ENCODE results near the gene FAM228A. TPM values are rescaled to one million over a fixed set of nuclear protein-coding genes. Genes with fewer than 3 reads are reported as not detected.

FAM228A gene
- total RNA-seq, 2 experiments from 2014 or later, result 0.25 to 0.46 TPM

GRCh38 chr2:24199968-24200590 lies 25.2 kb downstream of the FAM228A start:
- Histone ChIP-seq H2AFZ (ENCODE audit: low read length) (no peak overlapping the region), H3K9me2 (ENCODE audit: insufficient read depth, low read length) (no peaks in the 10 kb centered on the region), H3K9me3 (ENCODE audit: low read length) (no peaks in the 10 kb centered on the region), H3K79me2 (ENCODE audit: insufficient read depth, low read depth, low read length) (no peaks in the 10 kb centered on the region), H3K4me3 (ENCODE audit: low read depth, low read length, poor library complexity, severe bottlenecking) (no peak overlapping the region), H4K20me1 (ENCODE audit: insufficient read depth, low read length) (no peaks in the 10 kb centered on the region), H3K4me2 (ENCODE audit: low read length) (0 out of 2 replicates have a peak overlapping the region, but pooled peaks have one; percentile 35), H3K36me3 (ENCODE audit: insufficient read depth, low read length) (peaks cover 14% of the 10 kb centered on the region), H3K4me1 (ENCODE audit: insufficient read depth, low read length, poor library complexity, severe bottlenecking) (peaks cover 12% of the 10 kb centered on the region), H3K27ac (ENCODE audit: low read depth, low read length, poor library complexity, severe bottlenecking) (no peak overlapping the region)
- POLR2A ChIA-PET, result no interaction called here
- CTCF ChIA-PET (ENCODE audit: unreplicated experiment), result no interaction called here
- no TSS peak for BruUV-seq (replicated peaks)
- no peak for TF ChIP-seq CTCF (conservative IDR thresholded peaks at IDR 0.05; ENCODE audit: low read length)
- TF ChIP-seq EZH2phosphoT487 (IDR thresholded peaks at IDR 0.05; ENCODE audit: borderline replicate concordance, low read depth, low read length), result no peak
- no peak for DNase-seq (ENCODE audit: low spot score)
- intact Hi-C loops (cut with micrococcal nuclease; ENCODE audit: unreplicated experiment), result no loop called here

DNA sequence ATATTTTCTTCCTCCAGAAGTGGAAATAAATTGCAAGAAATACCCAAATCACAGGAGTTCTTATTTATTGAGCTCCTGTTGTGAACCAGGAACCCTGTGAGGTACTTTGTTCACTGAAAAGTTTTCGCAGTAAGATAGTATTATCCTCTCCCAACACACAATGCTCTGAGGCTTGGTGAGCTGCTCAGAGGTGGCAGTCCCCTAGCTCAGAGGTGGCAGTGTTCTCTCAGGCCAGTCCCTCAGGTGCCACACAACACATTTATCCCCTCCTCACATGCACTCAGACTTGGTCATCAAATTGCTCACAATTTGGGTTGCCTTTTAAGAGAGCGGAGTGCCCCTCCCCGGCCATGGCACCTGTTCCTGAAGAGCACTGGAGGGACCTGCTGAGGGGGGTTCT lies 25.9 kb downstream of the FAM228A start:
- Histone ChIP-seq H2AFZ (ENCODE audit: low read length) (no peak overlapping the region), H3K4me3 (ENCODE audit: low read depth, low read length, poor library complexity, severe bottlenecking) (no peak overlapping the region), H3K27ac (ENCODE audit: low read depth, low read length, poor library complexity, severe bottlenecking) (no peak overlapping the region), H3K79me2 (ENCODE audit: insufficient read depth, low read depth, low read length) (no peaks in the 10 kb centered on the region), H3K9me3 (ENCODE audit: low read length) (no peaks in the 10 kb centered on the region), H3K4me2 (ENCODE audit: low read length) (no peak overlapping the region), H4K20me1 (ENCODE audit: insufficient read depth, low read length) (no peaks in the 10 kb centered on the region), H3K4me1 (ENCODE audit: insufficient read depth, low read length, poor library complexity, severe bottlenecking) (peaks cover 12% of the 10 kb centered on the region), H3K36me3 (ENCODE audit: insufficient read depth, low read length) (peaks cover 16% of the 10 kb centered on the region), H3K9me2 (ENCODE audit: insufficient read depth, low read length) (no peaks in the 10 kb centered on the region)
- no TSS peak for BruUV-seq (replicated peaks)
- POLR2A ChIA-PET, result no interaction called here
- CTCF ChIA-PET (ENCODE audit: unreplicated experiment), result no interaction called here
- TF ChIP-seq EZH2phosphoT487 (IDR thresholded peaks at IDR 0.05; ENCODE audit: borderline replicate concordance, low read depth, low read length) (no peak), CTCF (conservative IDR thresholded peaks at IDR 0.05; ENCODE audit: low read length) (no peak)
- DNase-seq (ENCODE audit: low spot score), result no peak
- intact Hi-C loops (cut with micrococcal nuclease; ENCODE audit: unreplicated experiment), result no loop called here

DNA sequence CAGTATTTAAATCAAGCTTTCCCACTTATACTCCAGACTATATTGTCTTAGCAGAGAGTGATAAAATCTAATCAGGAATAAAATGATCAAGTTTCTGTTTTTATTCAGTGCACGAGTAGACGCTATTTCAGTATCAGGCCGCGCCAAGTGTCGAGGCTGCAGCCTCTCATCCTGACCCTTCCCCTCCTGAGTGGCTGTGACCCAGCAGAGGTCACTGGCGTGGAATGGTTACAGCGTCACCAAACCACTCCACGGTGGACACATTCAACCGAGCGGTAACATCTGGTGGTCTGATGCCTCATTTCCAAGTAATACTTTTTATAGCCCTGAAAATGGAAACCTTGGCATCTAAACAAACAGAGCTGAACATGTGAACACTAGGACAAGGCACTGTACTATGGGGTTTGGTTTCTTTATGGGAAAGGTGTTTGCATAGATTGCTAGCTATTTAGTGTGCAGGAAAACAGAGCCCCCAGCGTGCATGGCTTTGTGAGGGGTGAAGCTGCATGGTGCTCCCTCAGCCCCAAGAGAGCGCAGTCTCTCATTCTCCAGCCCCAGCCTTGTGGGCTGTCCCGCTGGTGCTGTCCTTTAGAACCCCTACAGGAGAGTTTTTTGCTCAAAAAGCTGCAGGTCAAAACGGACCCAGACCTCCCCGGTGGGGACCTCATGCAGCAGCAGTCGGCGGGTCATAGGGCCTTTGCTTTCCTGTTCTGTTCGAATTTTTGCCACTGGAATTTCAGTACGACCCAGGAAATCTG lies 28.4 kb downstream of the FAM228A start:
- Histone ChIP-seq H3K9me3 (ENCODE audit: low read length) (no peaks in the 10 kb centered on the region), H3K36me3 (ENCODE audit: insufficient read depth, low read length) (peaks cover 16% of the 10 kb centered on the region), H3K4me1 (ENCODE audit: insufficient read depth, low read length, poor library complexity, severe bottlenecking) (peaks cover 12% of the 10 kb centered on the region), H3K27ac (ENCODE audit: low read depth, low read length, poor library complexity, severe bottlenecking) (no peak overlapping the region), H4K20me1 (ENCODE audit: insufficient read depth, low read length) (no peaks in the 10 kb centered on the region), H2AFZ (ENCODE audit: low read length) (no peak overlapping the region), H3K4me3 (ENCODE audit: low read depth, low read length, poor library complexity, severe bottlenecking) (no peak overlapping the region), H3K4me2 (ENCODE audit: low read length) (no peak overlapping the region), H3K79me2 (ENCODE audit: insufficient read depth, low read depth, low read length) (no peaks in the 10 kb centered on the region), H3K9me2 (ENCODE audit: insufficient read depth, low read length) (no peaks in the 10 kb centered on the region)
- ChIA-PET CTCF (ENCODE audit: unreplicated experiment) (no interaction called here), POLR2A (interaction anchor here (1.3 kb wide), 1 partner anchor 10 kb away, joined by 3 read pairs; no protein-coding TSS in a partner anchor)
- intact Hi-C loops (cut with micrococcal nuclease; ENCODE audit: unreplicated experiment), result no loop called here
- no peak for TF ChIP-seq CTCF (conservative IDR thresholded peaks at IDR 0.05; ENCODE audit: low read length)
- no peak for DNase-seq (ENCODE audit: low spot score)
- TSS peak; percentile 74 for BruUV-seq (replicated peaks)
